Activated naive CD4-positive, alpha-beta T cell treated with anti-CD3 and anti-CD28 coated beads, Interleukin-2, amount 50 U/mL, for 24 hours (primary cell): ENCODE measurements around the gene SESN1.
"Not testable (repeated sequence)": the region's sequence is repeated elsewhere in the genome, so short reads cannot be mapped to it uniquely, and the experiment has no call there.

Experiments used
- H3K27ac Mint-ChIP-seq: one replicate; pipeline ENCODE4 v1.8.0; 2021; ENCODE audit warnings: mild to moderate bottlenecking, mixed read lengths
- H3K27me3 Mint-ChIP-seq: one replicate; pipeline ENCODE4 v1.8.0; 2021; ENCODE audit warnings: mixed read lengths
- H3K36me3 Mint-ChIP-seq: one replicate; pipeline ENCODE4 v1.8.0; 2021; ENCODE audit warnings: mixed read lengths
- H3K4me1 Mint-ChIP-seq: one replicate; pipeline ENCODE4 v1.8.0; 2021; ENCODE audit warnings: mixed read lengths
- H3K4me3 Mint-ChIP-seq: one replicate; pipeline ENCODE4 v1.8.0; 2021; ENCODE audit warnings: mild to moderate bottlenecking, mixed read lengths
- H3K9me3 Mint-ChIP-seq: one replicate; pipeline ENCODE4 v1.8.0; 2021; ENCODE audit warnings: mixed read lengths

Gene SESN1

GRCh38 chr6:109104512-109104911 is 9.9 kb upstream of the SESN1 start:
- Mint-ChIP-seq H3K27ac (no peak overlapping the region), H3K4me3 (no peak overlapping the region), H3K4me1 (no peaks in the 10 kb centered on the region), H3K9me3 (no peaks in the 10 kb centered on the region), H3K36me3 (peaks cover 5% of the 10 kb centered on the region), H3K27me3 (no peaks in the 10 kb centered on the region)

- Mint-ChIP-seq H3K27ac (no peak overlapping the region), H3K27me3 (no peaks in the 10 kb centered on the region), H3K36me3 (peaks cover 7% of the 10 kb centered on the region), H3K4me1 (no peaks in the 10 kb centered on the region), H3K9me3 (no peaks in the 10 kb centered on the region), H3K4me3 (no peak overlapping the region)
Measured at GRCh38 chr6:109103942-109104341, 9.3 kb upstream of the SESN1 start.

- no peak overlapping the region for H3K27ac Mint-ChIP-seq
- no peaks in the 10 kb centered on the region for H3K4me1 Mint-ChIP-seq
- no peak overlapping the region for H3K4me3 Mint-ChIP-seq
- no peaks in the 10 kb centered on the region for H3K27me3 Mint-ChIP-seq
- H3K36me3 Mint-ChIP-seq: peaks cover 9% of the 10 kb centered on the region
- no peaks in the 10 kb centered on the region for H3K9me3 Mint-ChIP-seq
Measured at GRCh38 chr6:109102762-109103161, 8.1 kb upstream of the SESN1 start.

DNA sequence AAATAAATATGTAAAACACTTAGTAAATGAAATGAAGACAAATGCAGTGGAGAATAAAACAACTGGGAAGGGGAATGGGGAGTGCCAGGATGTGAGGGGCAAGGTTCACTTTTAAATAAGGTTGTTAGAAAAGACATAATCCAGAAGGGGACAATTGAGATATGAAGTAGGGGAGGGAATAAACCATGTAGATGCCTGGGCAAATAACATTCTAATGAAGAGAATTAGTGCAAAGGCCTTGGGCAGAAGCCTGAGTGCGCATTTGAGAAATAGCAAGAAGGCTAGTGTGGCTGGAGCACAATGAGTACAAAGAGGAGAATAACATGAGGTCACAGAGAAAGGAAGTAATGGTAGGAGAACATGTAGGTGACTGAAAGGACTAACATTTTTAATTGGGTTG is 3.0 kb upstream of the SESN1 start:
- Mint-ChIP-seq H3K27me3 (no peaks in the 10 kb centered on the region), H3K9me3 (no peaks in the 10 kb centered on the region), H3K4me3 (no peak overlapping the region), H3K36me3 (peaks cover 9% of the 10 kb centered on the region), H3K4me1 (peaks cover 26% of the 10 kb centered on the region), H3K27ac (no peak overlapping the region)

DNA sequence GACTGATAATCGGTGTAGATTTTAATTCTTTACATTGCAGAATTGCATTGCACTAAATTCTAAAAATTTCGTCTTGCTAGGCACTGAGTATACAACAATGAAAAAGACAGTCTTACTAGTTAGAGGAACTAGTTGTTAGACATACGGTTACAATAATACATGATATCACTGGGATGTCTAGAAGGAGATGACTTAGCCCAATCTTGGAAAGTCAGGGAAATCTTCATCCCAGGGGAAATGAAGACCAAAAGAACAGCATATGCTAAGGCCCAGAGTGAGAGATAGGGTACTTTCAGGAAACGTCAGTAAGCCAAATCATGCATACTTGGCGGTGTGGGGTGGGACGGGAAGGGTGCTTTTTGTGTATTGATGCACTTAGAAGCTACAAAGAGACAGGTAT is 1.6 kb upstream of the SESN1 start:
- H3K9me3 Mint-ChIP-seq: no peaks in the 10 kb centered on the region
- peaks cover 40% of the 10 kb centered on the region for H3K4me1 Mint-ChIP-seq

DNA sequence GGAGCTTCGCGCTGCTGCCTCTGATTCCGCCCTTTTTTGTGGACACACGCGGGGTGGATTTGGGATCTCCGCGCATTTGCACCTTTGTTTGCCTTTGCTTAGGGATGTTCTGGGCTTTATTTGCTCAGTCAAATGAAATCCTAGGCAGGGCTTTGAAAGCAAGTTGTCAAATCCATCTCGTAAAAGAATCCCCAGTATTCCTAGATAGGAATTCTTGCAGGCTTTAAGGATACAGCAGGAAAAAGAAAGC is 1.1 kb upstream of the SESN1 start:
- H3K9me3 Mint-ChIP-seq: no peaks in the 10 kb centered on the region
- peaks cover 43% of the 10 kb centered on the region for H3K4me1 Mint-ChIP-seq
- H3K36me3 Mint-ChIP-seq: peaks cover 4% of the 10 kb centered on the region
- peak overlapping the region; percentile 97 for H3K27ac Mint-ChIP-seq
- no peaks in the 10 kb centered on the region for H3K27me3 Mint-ChIP-seq
- H3K4me3 Mint-ChIP-seq: peak overlapping the region; percentile 94

More for the DNA sequence above, 1.6 kb upstream of the SESN1 start:
- peaks cover 6% of the 10 kb centered on the region for H3K36me3 Mint-ChIP-seq
- H3K4me3 Mint-ChIP-seq: peak overlapping the region; percentile 94
- H3K27me3 Mint-ChIP-seq: no peaks in the 10 kb centered on the region
- no peak overlapping the region for H3K27ac Mint-ChIP-seq

- Mint-ChIP-seq H3K27me3 (no peaks in the 10 kb centered on the region), H3K4me3 (peak within 1 kb of the TSS; percentile 94), H3K36me3 (peaks cover 4% of the 10 kb centered on the region), H3K27ac (peak within 1 kb of the TSS; percentile 97), H3K9me3 (no peaks in the 10 kb centered on the region), H3K4me1 (peaks cover 48% of the 10 kb centered on the region)
Measured at GRCh38 chr6:109095036-109095834, 589 bp upstream of the SESN1 start, which contains the start of gene CEP57L1. CEP57L1 (plus strand) TSS chr6:109095507; CDS start chr6:109145222, 49,715 bp downstream.

GRCh38 chr6:109093732-109094415 is 772 bp downstream of the SESN1 start:
- Mint-ChIP-seq H3K36me3 (peaks cover 1% of the 10 kb centered on the region), H3K27me3 (no peaks in the 10 kb centered on the region), H3K27ac (peak overlapping the region; percentile 44), H3K4me1 (peaks cover 59% of the 10 kb centered on the region), H3K4me3 (peak overlapping the region; percentile 91), H3K9me3 (no peaks in the 10 kb centered on the region)

- Mint-ChIP-seq H3K27ac (no peak overlapping the region), H3K27me3 (no peaks in the 10 kb centered on the region), H3K4me3 (peak overlapping the region; percentile 75), H3K9me3 (no peaks in the 10 kb centered on the region), H3K4me1 (peaks cover 65% of the 10 kb centered on the region), H3K36me3 (peaks cover 3% of the 10 kb centered on the region)
Measured at GRCh38 chr6:109092074-109092473, 2.6 kb downstream of the SESN1 start.

DNA sequence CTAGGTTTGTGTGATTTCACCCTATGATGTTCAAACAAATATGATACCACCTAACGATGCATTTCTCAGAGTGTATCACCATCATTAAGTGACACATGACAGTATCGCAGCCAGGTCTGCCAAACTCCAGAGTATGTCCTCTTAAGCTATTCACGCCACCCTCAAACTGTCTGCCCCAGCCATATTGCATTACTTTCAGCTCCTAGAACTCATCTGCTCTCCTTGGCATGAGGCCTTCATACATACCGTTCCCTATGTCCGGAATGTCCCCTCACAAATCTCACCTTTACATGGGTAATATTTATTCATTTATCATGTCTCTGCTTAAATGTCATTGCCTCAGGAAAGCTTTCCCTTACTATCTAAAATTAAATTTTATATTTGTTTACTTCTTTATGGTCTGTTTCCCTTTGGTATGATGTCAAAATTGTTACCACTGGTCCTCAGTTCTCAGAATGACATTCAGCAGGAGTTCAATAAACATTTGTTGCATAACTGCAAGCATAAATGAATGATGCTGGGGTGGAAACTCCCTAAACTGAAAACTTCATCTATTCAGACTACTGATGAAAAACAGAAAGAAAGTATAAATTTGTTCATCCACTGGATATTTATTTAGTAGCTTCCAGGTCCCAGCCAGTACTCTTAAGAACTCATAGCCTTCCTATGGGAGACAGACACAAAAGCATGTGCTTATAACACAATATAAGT is 3.2 kb downstream of the SESN1 start:
- H3K27me3 Mint-ChIP-seq: no peaks in the 10 kb centered on the region
- no peaks in the 10 kb centered on the region for H3K9me3 Mint-ChIP-seq
- H3K4me1 Mint-ChIP-seq: peaks cover 62% of the 10 kb centered on the region
- no peak overlapping the region for H3K27ac Mint-ChIP-seq
- H3K4me3 Mint-ChIP-seq: peak overlapping the region; percentile 75
- H3K36me3 Mint-ChIP-seq: peaks cover 3% of the 10 kb centered on the region

DNA sequence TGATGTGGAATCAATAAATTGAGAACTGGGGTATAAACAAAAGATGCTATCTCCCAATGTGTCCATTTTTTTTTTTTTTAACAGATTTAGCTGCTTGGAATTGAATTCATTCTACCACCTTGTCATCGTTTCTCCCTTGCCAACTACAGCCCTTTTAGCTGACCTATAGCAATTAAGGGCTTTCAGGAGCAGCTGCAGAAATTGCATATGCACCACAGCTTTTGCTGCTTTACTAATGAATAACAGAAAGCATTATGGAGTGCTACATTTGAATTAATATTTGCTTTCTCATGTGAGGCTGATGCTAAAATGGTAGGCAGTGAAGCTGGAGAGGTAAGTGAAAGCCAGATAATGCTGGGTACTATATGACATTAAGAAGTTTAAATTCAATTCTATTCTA is 5.7 kb downstream of the SESN1 start:
- H3K27ac Mint-ChIP-seq: no peak overlapping the region
- H3K4me3 Mint-ChIP-seq: no peak overlapping the region
- H3K36me3 Mint-ChIP-seq: peaks cover 5% of the 10 kb centered on the region
- H3K27me3 Mint-ChIP-seq: no peaks in the 10 kb centered on the region
- no peaks in the 10 kb centered on the region for H3K9me3 Mint-ChIP-seq
- H3K4me1 Mint-ChIP-seq: peaks cover 52% of the 10 kb centered on the region

- no peaks in the 10 kb centered on the region for H3K9me3 Mint-ChIP-seq
- no peak overlapping the region for H3K27ac Mint-ChIP-seq
- no peak overlapping the region for H3K4me3 Mint-ChIP-seq
- H3K4me1 Mint-ChIP-seq: peaks cover 43% of the 10 kb centered on the region
- peaks cover 5% of the 10 kb centered on the region for H3K36me3 Mint-ChIP-seq
- no peaks in the 10 kb centered on the region for H3K27me3 Mint-ChIP-seq
Measured at GRCh38 chr6:109087661-109088264, 6.9 kb downstream of the SESN1 start.

- H3K4me3 Mint-ChIP-seq, H3K9me3 Mint-ChIP-seq, H3K27me3 Mint-ChIP-seq, H3K36me3 Mint-ChIP-seq, H3K27ac Mint-ChIP-seq: not testable (repeated sequence)
- peaks cover 11% of the 10 kb centered on the region for H3K4me1 Mint-ChIP-seq
Measured at GRCh38 chr6:109084146-109084545, 10.5 kb downstream of the SESN1 start.

DNA sequence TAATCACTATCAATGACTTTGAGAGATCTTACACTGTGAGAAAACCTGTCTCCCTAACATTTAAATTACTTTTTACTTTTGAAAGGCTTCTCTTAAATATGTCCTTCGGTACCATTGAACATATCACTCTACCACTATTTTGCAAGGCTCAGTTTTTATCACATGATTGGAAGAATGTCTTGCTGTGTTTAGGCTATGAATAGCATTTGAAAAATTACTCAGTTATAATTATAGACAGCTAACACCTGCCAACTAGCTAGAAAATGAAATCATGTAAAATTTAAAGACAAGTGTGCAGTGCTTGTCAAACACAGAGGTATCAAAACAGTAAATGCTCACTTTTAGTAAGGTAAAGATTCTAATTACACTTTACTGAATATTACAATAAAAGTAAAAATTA is 11.0 kb downstream of the SESN1 start:
- Mint-ChIP-seq H3K36me3 (peaks cover 5% of the 10 kb centered on the region), H3K4me3 (no peak overlapping the region), H3K9me3 (no peaks in the 10 kb centered on the region), H3K27me3 (no peaks in the 10 kb centered on the region), H3K27ac (no peak overlapping the region), H3K4me1 (peaks cover 7% of the 10 kb centered on the region)

DNA sequence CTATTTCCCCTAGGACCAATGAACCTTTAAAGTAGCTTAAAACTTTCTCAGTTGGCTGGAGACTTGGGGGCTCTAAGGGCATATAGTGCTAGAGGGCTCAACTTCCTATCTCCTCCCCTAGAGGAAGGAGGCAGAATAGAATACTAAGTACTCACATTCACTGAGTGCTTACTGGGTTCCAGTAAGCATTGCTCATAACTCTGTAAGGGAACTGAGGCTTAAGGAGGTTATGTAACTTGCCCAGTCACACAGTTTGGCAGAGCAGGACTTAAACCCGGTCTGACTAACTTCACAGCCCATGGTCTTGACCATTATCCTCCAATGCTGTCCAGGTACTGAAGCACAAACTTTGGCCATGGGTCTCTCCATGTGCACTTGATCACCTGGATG is 12.5 kb downstream of the SESN1 start:
- peaks cover 3% of the 10 kb centered on the region for H3K36me3 Mint-ChIP-seq
- no peak overlapping the region for H3K27ac Mint-ChIP-seq
- H3K9me3 Mint-ChIP-seq: no peaks in the 10 kb centered on the region
- H3K27me3 Mint-ChIP-seq: no peaks in the 10 kb centered on the region
- peaks cover 2% of the 10 kb centered on the region for H3K4me1 Mint-ChIP-seq
- H3K4me3 Mint-ChIP-seq: no peak overlapping the region
